ENCODE data around the gene CYFIP2. TPM values are rescaled to one million over a fixed set of nuclear protein-coding genes. Genes with fewer than 3 reads are reported as not detected.

The CYFIP2 gene
- total and polyA plus RNA-seq, 10 of the 15 experiments (the other 5 are each of a cell fraction or from before 2014, with no cell fraction given): 43.4 to 173 (median 96.0) TPM

DNA sequence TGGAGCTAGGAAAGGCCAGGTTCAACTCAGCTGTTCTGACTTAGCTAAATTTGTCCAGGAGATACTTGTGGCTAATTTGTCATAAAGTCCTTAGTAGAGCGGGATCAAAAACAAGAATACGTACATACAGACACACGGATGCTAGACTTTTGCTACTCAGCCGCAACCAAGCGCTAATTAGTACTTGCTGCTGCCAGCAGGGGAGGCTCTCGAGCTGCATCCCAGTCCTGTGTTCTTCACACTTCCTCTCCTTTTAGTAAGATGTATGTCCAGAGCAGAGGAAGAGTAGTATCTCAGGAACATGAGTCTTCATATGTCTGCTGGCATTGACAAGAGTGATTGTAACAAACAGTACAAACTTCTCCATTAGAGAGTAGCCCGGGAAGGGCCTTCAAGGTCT lies 58.3 kb downstream of the CYFIP2 start:
- 98% methylated on average over 7 of the region's 7 CpGs for WGBS (ENCODE audit: insufficient coverage, insufficient replicate concordance, low lambda C conversion rate, missing lambda C conversion rate)
- SMC1A ChIA-PET (ENCODE audit: uncharacterized antibody, unreplicated experiment): interaction anchor here (0.6 to 1.6 kb wide), 4 partner anchors 41 to 181 kb away, joined by 3 to 5 read pairs (median 4); partner anchors contain the start of gene MED7
- TF ChIP-seq, protein P1, sequence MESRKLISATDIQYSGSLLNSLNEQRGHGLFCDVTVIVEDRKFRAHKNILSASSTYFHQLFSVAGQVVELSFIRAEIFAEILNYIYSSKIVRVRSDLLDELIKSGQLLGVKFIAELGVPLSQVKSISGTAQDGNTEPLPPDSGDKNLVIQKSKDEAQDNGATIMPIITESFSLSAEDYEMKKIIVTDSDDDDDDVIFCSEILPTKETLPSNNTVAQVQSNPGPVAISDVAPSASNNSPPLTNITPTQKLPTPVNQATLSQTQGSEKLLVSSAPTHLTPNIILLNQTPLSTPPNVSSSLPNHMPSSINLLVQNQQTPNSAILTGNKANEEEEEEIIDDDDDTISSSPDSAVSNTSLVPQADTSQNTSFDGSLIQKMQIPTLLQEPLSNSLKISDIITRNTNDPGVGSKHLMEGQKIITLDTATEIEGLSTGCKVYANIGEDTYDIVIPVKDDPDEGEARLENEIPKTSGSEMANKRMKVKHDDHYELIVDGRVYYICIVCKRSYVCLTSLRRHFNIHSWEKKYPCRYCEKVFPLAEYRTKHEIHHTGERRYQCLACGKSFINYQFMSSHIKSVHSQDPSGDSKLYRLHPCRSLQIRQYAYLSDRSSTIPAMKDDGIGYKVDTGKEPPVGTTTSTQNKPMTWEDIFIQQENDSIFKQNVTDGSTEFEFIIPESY (IDR thresholded peaks at IDR 0.05): peak; percentile 100
- TF ChIP-seq CTCF (IDR thresholded peaks at IDR 0.05 in 2 of 3, conservative IDR thresholded peaks at IDR 0.05 in 1 of 3; ENCODE audit: control insufficient read depth in 2 of 3, extremely low read depth in 1 of 3, insufficient read depth in 1 of 3, low read depth in 3 of 3, low read length in 3 of 3) (peak; percentile 13 to 43 (median 42); a peak in 3 of 6 replicates), CHD2 (IDR thresholded peaks at IDR 0.05; ENCODE audit: borderline replicate concordance, low read depth, low read length) (no peak)
- RAD21 ChIA-PET (ENCODE audit: unreplicated experiment): interaction anchor here (0.8 kb wide), 1 partner anchor 19 kb away, joined by 3 read pairs; no protein-coding TSS in a partner anchor
- Histone ChIP-seq H3K4me3 (no peak overlapping the region), H3K27me3 (replicated peaks in 1 of 2; ENCODE audit: control insufficient read depth in 2 of 2, insufficient read depth in 2 of 2, low read length in 1 of 2) (no peaks in the 10 kb centered on the region), H3K9me3 (replicated peaks; ENCODE audit: control insufficient read depth, insufficient read depth, low read length) (no peaks in the 10 kb centered on the region), H3K79me2 (ENCODE audit: control insufficient read depth, insufficient read depth, low read length) (no peaks in the 10 kb centered on the region), H3K4me2 (ENCODE audit: control insufficient read depth, insufficient read depth) (no peak overlapping the region), H4K20me1 (ENCODE audit: control insufficient read depth, insufficient read depth) (no peaks in the 10 kb centered on the region), H3K4me1 (ENCODE audit: control insufficient read depth, insufficient read depth, low read length) (no peaks in the 10 kb centered on the region), H3K36me3 (ENCODE audit: control insufficient read depth in 2 of 2, insufficient read depth in 2 of 2, low read length in 1 of 2) (peaks cover 18 to 58% of the 10 kb centered on the region in 2 experiments), H3K27ac (ENCODE audit: control insufficient read depth, insufficient read depth) (no peak overlapping the region), H3K9ac (ENCODE audit: control insufficient read depth, insufficient read depth, low read length) (no peak overlapping the region), H2AFZ (ENCODE audit: control insufficient read depth, low read depth, low read length) (no peak overlapping the region)
- intact Hi-C loops (cut with micrococcal nuclease; ENCODE audit: unreplicated experiment): no loop called here
- POLR2A ChIA-PET: interaction anchor here (1.1 kb wide), 1 partner anchor 272 kb away, joined by 3 read pairs; no protein-coding TSS in a partner anchor
- no peak for FAIRE-seq
- in situ Hi-C loops (cut with MboI): no loop called here
- BruUV-seq (replicated peaks): no TSS peak
- CTCF ChIA-PET: interaction anchor here (1.0 to 2.1 kb wide), 5 partner anchors 40 to 419 kb away, joined by 3 to 4 read pairs (median 3); partner anchors contain the start of gene LSM11
- no peak for ATAC-seq
- DNase-seq (ENCODE audit: low read depth, low spot score): no peak
